ENCODE measurements around the gene GID4.
A peak's percentile ranks its signal among the peaks of the same experiment; 100 is the strongest.

The GID4 gene

GRCh38 chr17:18074566-18075272, 35.5 kb downstream of the GID4 start:
- no peak for DNase-seq (ENCODE audit: low spot score)
- H3K79me1 ChIP-seq (ENCODE audit: low read depth, low read length) = no peaks in the 10 kb centered on the region
- no CpG with 5 or more reads among the region's 6 CpGs for WGBS, 2 donors (ENCODE audit: extremely low coverage in 2 of 2, insufficient read length in 2 of 2, insufficient replicate concordance in 1 of 2)
- H2BK15ac ChIP-seq (ENCODE audit: low read length) = no peak overlapping the region
- H3K36me3 ChIP-seq (replicated peaks in 1 of 2; ENCODE audit: control insufficient read depth in 2 of 2, insufficient read depth in 2 of 2, low read length in 2 of 2) = no peaks in the 10 kb centered on the region
- no peak overlapping the region for H3K4me3 ChIP-seq (ENCODE audit: low read length in 2 of 2)
- H3K14ac ChIP-seq (ENCODE audit: low read length) = no peak overlapping the region
- H3K4ac ChIP-seq (ENCODE audit: low read length) = no peak overlapping the region
- H3K27ac ChIP-seq (replicated peaks; ENCODE audit: low read length) = no peak overlapping the region
- H3K18ac ChIP-seq (ENCODE audit: low read length) = no peak overlapping the region
- H3K23ac ChIP-seq (ENCODE audit: low read depth, low read length, poor library complexity) = no peak overlapping the region
- H4K91ac ChIP-seq (ENCODE audit: low read depth, low read length, poor library complexity) = no peak overlapping the region
- H3K4me2 ChIP-seq (ENCODE audit: insufficient read depth, low read length, poor library complexity, severe bottlenecking) = no peak overlapping the region
- H2BK5ac ChIP-seq (ENCODE audit: low read length) = no peak overlapping the region
- no peak overlapping the region for H2BK12ac ChIP-seq (ENCODE audit: low read length)
- H2AK5ac ChIP-seq (ENCODE audit: low read depth, low read length) = no peak overlapping the region
- H2AFZ ChIP-seq (ENCODE audit: low read length) = no peak overlapping the region
- peaks cover 3 to 4% of the 10 kb centered on the region in 2 donors for H3K4me1 ChIP-seq (ENCODE audit: control insufficient read depth in 2 of 2, insufficient read depth in 1 of 2, low read depth in 1 of 2, low read length in 2 of 2)
- peaks cover 0 to 2% (median 0%) of the 10 kb centered on the region in 3 experiments for H3K27me3 ChIP-seq (ENCODE audit: control insufficient read depth in 3 of 3, insufficient read depth in 3 of 3, low read depth in 1 of 3, low read length in 3 of 3)
- H2BK120ac ChIP-seq (ENCODE audit: low read depth, low read length) = no peak overlapping the region
- H3K9me3 ChIP-seq (replicated peaks in 1 of 2; ENCODE audit: control insufficient read depth in 2 of 2, insufficient read depth in 1 of 2, low read depth in 1 of 2, low read length in 2 of 2) = peaks cover 0 to 2% of the 10 kb centered on the region in 2 donors
- no peak overlapping the region for H3K9ac ChIP-seq (ENCODE audit: low read depth, low read length, poor library complexity)
- H4K8ac ChIP-seq (ENCODE audit: low read depth, low read length) = no peak overlapping the region

- H3K14ac ChIP-seq (ENCODE audit: low read length) = no peak overlapping the region
- no peak overlapping the region for H3K4ac ChIP-seq (ENCODE audit: low read length)
- H3K36me3 ChIP-seq (replicated peaks in 1 of 2; ENCODE audit: control insufficient read depth in 2 of 2, insufficient read depth in 2 of 2, low read length in 2 of 2) = no peaks in the 10 kb centered on the region
- no peak overlapping the region for H3K27ac ChIP-seq (replicated peaks; ENCODE audit: low read length)
- H2BK5ac ChIP-seq (ENCODE audit: low read length) = no peak overlapping the region
- no peak overlapping the region for H4K8ac ChIP-seq (ENCODE audit: low read depth, low read length)
- no peak overlapping the region for H3K4me2 ChIP-seq (ENCODE audit: insufficient read depth, low read length, poor library complexity, severe bottlenecking)
- H3K27me3 ChIP-seq (ENCODE audit: control insufficient read depth in 3 of 3, insufficient read depth in 3 of 3, low read depth in 1 of 3, low read length in 3 of 3) = peaks cover 0 to 2% (median 0%) of the 10 kb centered on the region in 3 experiments
- H2BK15ac ChIP-seq (ENCODE audit: low read length) = no peak overlapping the region
- H3K9ac ChIP-seq (ENCODE audit: low read depth, low read length, poor library complexity) = no peak overlapping the region
- H2AFZ ChIP-seq (ENCODE audit: low read length) = peak overlapping the region; percentile 51
- peaks cover 0 to 2% of the 10 kb centered on the region in 2 donors for H3K9me3 ChIP-seq (replicated peaks in 1 of 2; ENCODE audit: control insufficient read depth in 2 of 2, insufficient read depth in 1 of 2, low read depth in 1 of 2, low read length in 2 of 2)
- no peak overlapping the region for H3K23ac ChIP-seq (ENCODE audit: low read depth, low read length, poor library complexity)
- H3K79me1 ChIP-seq (ENCODE audit: low read depth, low read length) = no peaks in the 10 kb centered on the region
- WGBS, 2 donors (ENCODE audit: extremely low coverage in 2 of 2, insufficient read length in 2 of 2, insufficient replicate concordance in 1 of 2) = no CpG with 5 or more reads among the region's 7 CpGs
- no peak overlapping the region for H3K4me3 ChIP-seq (ENCODE audit: low read length in 2 of 2)
- no peak overlapping the region for H4K91ac ChIP-seq (ENCODE audit: low read depth, low read length, poor library complexity)
- DNase-seq (ENCODE audit: low spot score) = no peak
- no peak overlapping the region for H2BK120ac ChIP-seq (ENCODE audit: low read depth, low read length)
- no peak overlapping the region for H3K18ac ChIP-seq (ENCODE audit: low read length)
- H2AK5ac ChIP-seq (ENCODE audit: low read depth, low read length) = no peak overlapping the region
- no peak overlapping the region for H2BK12ac ChIP-seq (ENCODE audit: low read length)
- H3K4me1 ChIP-seq (ENCODE audit: control insufficient read depth in 2 of 2, insufficient read depth in 1 of 2, low read depth in 1 of 2, low read length in 2 of 2) = no peaks in the 10 kb centered on the region
Measured at GRCh38 chr17:18076936-18077335, 37.7 kb downstream of the GID4 start.

- no peak overlapping the region for H3K14ac ChIP-seq (ENCODE audit: low read length)
- H3K27me3 ChIP-seq (ENCODE audit: control insufficient read depth in 3 of 3, insufficient read depth in 3 of 3, low read depth in 1 of 3, low read length in 3 of 3) = peaks cover 0 to 2% (median 0%) of the 10 kb centered on the region in 3 experiments
- H3K23ac ChIP-seq (ENCODE audit: low read depth, low read length, poor library complexity) = no peak overlapping the region
- H2BK120ac ChIP-seq (ENCODE audit: low read depth, low read length) = no peak overlapping the region
- no peak overlapping the region for H3K9ac ChIP-seq (ENCODE audit: low read depth, low read length, poor library complexity)
- no peak for DNase-seq (ENCODE audit: low spot score)
- H3K27ac ChIP-seq (replicated peaks; ENCODE audit: low read length) = no peak overlapping the region
- H2BK15ac ChIP-seq (ENCODE audit: low read length) = no peak overlapping the region
- H2BK5ac ChIP-seq (ENCODE audit: low read length) = no peak overlapping the region
- no peaks in the 10 kb centered on the region for H3K36me3 ChIP-seq (replicated peaks in 1 of 2; ENCODE audit: control insufficient read depth in 2 of 2, insufficient read depth in 2 of 2, low read length in 2 of 2)
- H4K91ac ChIP-seq (ENCODE audit: low read depth, low read length, poor library complexity) = no peak overlapping the region
- H2AK5ac ChIP-seq (ENCODE audit: low read depth, low read length) = no peak overlapping the region
- peaks cover 0 to 2% of the 10 kb centered on the region in 2 donors for H3K9me3 ChIP-seq (replicated peaks in 1 of 2; ENCODE audit: control insufficient read depth in 2 of 2, insufficient read depth in 1 of 2, low read depth in 1 of 2, low read length in 2 of 2)
- no peaks in the 10 kb centered on the region for H3K79me1 ChIP-seq (ENCODE audit: low read depth, low read length)
- no peak overlapping the region for H2AFZ ChIP-seq (ENCODE audit: low read length)
- H3K4me3 ChIP-seq (ENCODE audit: low read length in 2 of 2) = no peak overlapping the region
- no peak overlapping the region for H4K8ac ChIP-seq (ENCODE audit: low read depth, low read length)
- no peaks in the 10 kb centered on the region for H3K4me1 ChIP-seq (ENCODE audit: control insufficient read depth in 2 of 2, insufficient read depth in 1 of 2, low read depth in 1 of 2, low read length in 2 of 2)
- H3K18ac ChIP-seq (ENCODE audit: low read length) = no peak overlapping the region
- WGBS, 2 donors (ENCODE audit: extremely low coverage in 2 of 2, insufficient read length in 2 of 2, insufficient replicate concordance in 1 of 2) = no CpG with 5 or more reads among the region's 4 CpGs
- no peak overlapping the region for H3K4ac ChIP-seq (ENCODE audit: low read length)
- no peak overlapping the region for H3K4me2 ChIP-seq (ENCODE audit: insufficient read depth, low read length, poor library complexity, severe bottlenecking)
- H2BK12ac ChIP-seq (ENCODE audit: low read length) = no peak overlapping the region
Measured at GRCh38 chr17:18079543-18079942, 40.3 kb downstream of the GID4 start.

GRCh38 chr17:18084256-18084655, 45.0 kb downstream of the GID4 start:
- Histone ChIP-seq H3K9ac (ENCODE audit: low read depth, low read length, poor library complexity) (no peak overlapping the region), H3K27ac (replicated peaks; ENCODE audit: low read length) (no peak overlapping the region), H4K8ac (ENCODE audit: low read depth, low read length) (no peak overlapping the region), H3K14ac (ENCODE audit: low read length) (no peak overlapping the region), H3K4ac (ENCODE audit: low read length) (no peak overlapping the region), H3K9me3 (replicated peaks in 1 of 2; ENCODE audit: control insufficient read depth in 2 of 2, insufficient read depth in 1 of 2, low read depth in 1 of 2, low read length in 2 of 2) (no peaks in the 10 kb centered on the region), H2AK5ac (ENCODE audit: low read depth, low read length) (no peak overlapping the region), H3K27me3 (ENCODE audit: control insufficient read depth in 3 of 3, insufficient read depth in 3 of 3, low read depth in 1 of 3, low read length in 3 of 3) (no peaks in the 10 kb centered on the region), H3K4me1 (ENCODE audit: control insufficient read depth in 2 of 2, insufficient read depth in 1 of 2, low read depth in 1 of 2, low read length in 2 of 2) (peaks cover 0 to 6% of the 10 kb centered on the region in 2 donors), H3K23ac (ENCODE audit: low read depth, low read length, poor library complexity) (no peak overlapping the region), H2BK5ac (ENCODE audit: low read length) (no peak overlapping the region), H3K79me1 (ENCODE audit: low read depth, low read length) (peaks cover 2% of the 10 kb centered on the region), H3K36me3 (replicated peaks in 1 of 2; ENCODE audit: control insufficient read depth in 2 of 2, insufficient read depth in 2 of 2, low read length in 2 of 2) (no peaks in the 10 kb centered on the region), H3K4me2 (ENCODE audit: insufficient read depth, low read length, poor library complexity, severe bottlenecking) (no peak overlapping the region), H2BK120ac (ENCODE audit: low read depth, low read length) (no peak overlapping the region), H2BK15ac (ENCODE audit: low read length) (no peak overlapping the region), H2BK12ac (ENCODE audit: low read length) (no peak overlapping the region), H3K4me3 (ENCODE audit: low read length in 2 of 2) (no peak overlapping the region), H3K18ac (ENCODE audit: low read length) (no peak overlapping the region), H4K91ac (ENCODE audit: low read depth, low read length, poor library complexity) (no peak overlapping the region), H2AFZ (ENCODE audit: low read length) (no peak overlapping the region)
- no CpG with 5 or more reads among the region's 4 CpGs for WGBS, 2 donors (ENCODE audit: extremely low coverage in 2 of 2, insufficient read length in 2 of 2, insufficient replicate concordance in 1 of 2)
- DNase-seq (ENCODE audit: low spot score) = no peak
